ENCODE measurements around the gene CACNA1C. TPM values are rescaled to one million over a fixed set of nuclear protein-coding genes. Genes with fewer than 3 reads are reported as not detected.
A peak's percentile ranks its signal among the peaks of the same experiment; 100 is the strongest.

CACNA1C gene
- total RNA-seq, 2 donors from 2014 or later = 0.84 to 10.2 TPM

- Histone ChIP-seq H3K27ac (no peak overlapping the region), H3K9ac (ENCODE audit: low read depth in 2 of 2, low read length in 2 of 2) (no peak overlapping the region), H3K4me1 (peaks cover 13% of the 10 kb centered on the region), H3K9me3 (no peaks in the 10 kb centered on the region), H3K27me3 (no peaks in the 10 kb centered on the region), H3K4me3 (no peak overlapping the region), H3K36me3 (no peaks in the 10 kb centered on the region)
- intact Hi-C loops (cut with DNase I) = no loop called here
- no peak for DNase-seq
- TF ChIP-seq CTCF (IDR thresholded peaks at IDR 0.05) = no peak
Measured at GRCh38 chr12:2166696-2167095, 113.9 kb downstream of the CACNA1C start.

- TF ChIP-seq CTCF (IDR thresholded peaks at IDR 0.05) = no peak
- Histone ChIP-seq H3K9me3 (no peaks in the 10 kb centered on the region), H3K4me1 (peaks cover 13% of the 10 kb centered on the region), H3K36me3 (no peaks in the 10 kb centered on the region), H3K27me3 (no peaks in the 10 kb centered on the region), H3K9ac (ENCODE audit: low read depth in 2 of 2, low read length in 2 of 2) (no peak overlapping the region), H3K27ac (no peak overlapping the region), H3K4me3 (no peak overlapping the region)
- intact Hi-C loops (cut with DNase I) = no loop called here
- DNase-seq = no peak
Measured at GRCh38 chr12:2167231-2167630, 114.4 kb downstream of the CACNA1C start.

- intact Hi-C loops (cut with DNase I) = no loop called here
- H3K36me3 ChIP-seq = no peaks in the 10 kb centered on the region
- DNase-seq = peak; percentile 85
- no peak overlapping the region for H3K4me3 ChIP-seq
- peaks cover 7% of the 10 kb centered on the region for H3K4me1 ChIP-seq
- H3K9me3 ChIP-seq = no peaks in the 10 kb centered on the region
- peak overlapping the region; percentile 47 for H3K27ac ChIP-seq
- H3K9ac ChIP-seq (ENCODE audit: low read depth in 2 of 2, low read length in 2 of 2) = no peak overlapping the region
- no peak for TF ChIP-seq CTCF (IDR thresholded peaks at IDR 0.05)
- no peaks in the 10 kb centered on the region for H3K27me3 ChIP-seq
Measured at GRCh38 chr12:2168808-2169207, 116.0 kb downstream of the CACNA1C start.

- no peak overlapping the region for H3K4me3 ChIP-seq
- peak overlapping the region; percentile 42 for H3K27ac ChIP-seq
- no peak for DNase-seq
- peaks cover 4% of the 10 kb centered on the region for H3K4me1 ChIP-seq
- no peaks in the 10 kb centered on the region for H3K9me3 ChIP-seq
- no peaks in the 10 kb centered on the region for H3K36me3 ChIP-seq
- intact Hi-C loops (cut with DNase I) = no loop called here
- TF ChIP-seq CTCF (IDR thresholded peaks at IDR 0.05) = no peak
- no peaks in the 10 kb centered on the region for H3K27me3 ChIP-seq
- no peak overlapping the region for H3K9ac ChIP-seq (ENCODE audit: low read depth in 2 of 2, low read length in 2 of 2)
Measured at GRCh38 chr12:2169489-2169888, 116.7 kb downstream of the CACNA1C start.

- H3K27ac ChIP-seq = no peak overlapping the region
- no peak for DNase-seq
- no peak overlapping the region for H3K9ac ChIP-seq (ENCODE audit: low read depth in 2 of 2, low read length in 2 of 2)
- no peaks in the 10 kb centered on the region for H3K36me3 ChIP-seq
- no peaks in the 10 kb centered on the region for H3K9me3 ChIP-seq
- no peaks in the 10 kb centered on the region for H3K27me3 ChIP-seq
- TF ChIP-seq CTCF (IDR thresholded peaks at IDR 0.05) = no peak
- intact Hi-C loops (cut with DNase I) = no loop called here
- peaks cover 4% of the 10 kb centered on the region for H3K4me1 ChIP-seq
- H3K4me3 ChIP-seq = no peak overlapping the region
Measured at GRCh38 chr12:2169940-2170339, 117.2 kb downstream of the CACNA1C start.

GRCh38 chr12:2170376-2170775, 117.6 kb downstream of the CACNA1C start:
- H3K27ac ChIP-seq = no peak overlapping the region
- no peak for DNase-seq

More at GRCh38 chr12:2170376-2170775, 117.6 kb downstream of the CACNA1C start:
- Histone ChIP-seq H3K9me3 (no peaks in the 10 kb centered on the region), H3K4me1 (peaks cover 4% of the 10 kb centered on the region), H3K27me3 (no peaks in the 10 kb centered on the region), H3K36me3 (no peaks in the 10 kb centered on the region), H3K4me3 (no peak overlapping the region), H3K9ac (ENCODE audit: low read depth in 2 of 2, low read length in 2 of 2) (no peak overlapping the region)
- TF ChIP-seq CTCF (IDR thresholded peaks at IDR 0.05) = no peak
- intact Hi-C loops (cut with DNase I) = no loop called here
